ENCODE data around the gene AHSA1.

The AHSA1 gene

DNA sequence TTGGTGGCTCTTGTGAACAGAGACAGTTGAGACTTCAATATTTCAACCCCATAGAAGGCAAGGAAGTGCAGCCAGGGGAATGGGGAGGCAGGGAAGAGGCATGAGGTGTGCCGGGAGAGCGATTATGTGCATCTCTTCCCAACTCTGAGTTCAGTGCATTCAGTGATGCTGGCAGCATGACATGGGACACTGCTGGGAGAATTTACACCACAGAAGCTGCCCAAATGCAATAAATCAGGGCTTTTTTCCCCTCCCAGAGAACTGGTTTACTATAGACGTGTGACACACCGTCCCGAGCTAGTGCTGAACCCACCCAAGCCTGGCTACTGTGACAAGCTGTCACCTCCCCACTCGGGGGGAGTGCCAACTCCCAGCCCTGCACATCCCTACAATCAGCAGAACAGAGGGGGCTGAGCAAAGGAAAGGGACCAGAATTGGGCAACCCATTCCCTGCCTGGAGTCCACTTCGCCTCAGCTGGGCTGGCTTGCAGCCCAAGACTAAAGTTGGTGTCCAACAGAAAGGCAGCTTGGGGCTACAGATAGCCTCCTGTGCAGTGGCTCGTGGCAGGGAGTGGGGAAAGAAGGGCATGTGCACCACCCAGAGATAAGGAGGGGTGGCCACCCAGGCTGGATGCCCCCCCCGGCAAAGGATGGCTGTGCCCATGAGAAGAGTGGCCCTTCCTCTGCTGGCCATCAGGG is 16.7 kb downstream of the AHSA1 start:
- H3K4me3 ChIP-seq (ENCODE audit: low read length), result no peak overlapping the region
- H3K4me2 ChIP-seq (ENCODE audit: low read length), result no peak overlapping the region
- H3K9me3 ChIP-seq (replicated peaks; ENCODE audit: low read length), result no peaks in the 10 kb centered on the region
- peaks cover 2% of the 10 kb centered on the region for H3K36me3 ChIP-seq (ENCODE audit: insufficient read depth, low read length)
- no peak overlapping the region for H3K9ac ChIP-seq (ENCODE audit: low read depth, low read length)
- no peaks in the 10 kb centered on the region for H3K4me1 ChIP-seq (ENCODE audit: control insufficient read depth, insufficient read depth, low read length)
- H3K27me3 ChIP-seq (ENCODE audit: control insufficient read depth, insufficient read depth, low read length), result peaks cover 49% of the 10 kb centered on the region

DNA sequence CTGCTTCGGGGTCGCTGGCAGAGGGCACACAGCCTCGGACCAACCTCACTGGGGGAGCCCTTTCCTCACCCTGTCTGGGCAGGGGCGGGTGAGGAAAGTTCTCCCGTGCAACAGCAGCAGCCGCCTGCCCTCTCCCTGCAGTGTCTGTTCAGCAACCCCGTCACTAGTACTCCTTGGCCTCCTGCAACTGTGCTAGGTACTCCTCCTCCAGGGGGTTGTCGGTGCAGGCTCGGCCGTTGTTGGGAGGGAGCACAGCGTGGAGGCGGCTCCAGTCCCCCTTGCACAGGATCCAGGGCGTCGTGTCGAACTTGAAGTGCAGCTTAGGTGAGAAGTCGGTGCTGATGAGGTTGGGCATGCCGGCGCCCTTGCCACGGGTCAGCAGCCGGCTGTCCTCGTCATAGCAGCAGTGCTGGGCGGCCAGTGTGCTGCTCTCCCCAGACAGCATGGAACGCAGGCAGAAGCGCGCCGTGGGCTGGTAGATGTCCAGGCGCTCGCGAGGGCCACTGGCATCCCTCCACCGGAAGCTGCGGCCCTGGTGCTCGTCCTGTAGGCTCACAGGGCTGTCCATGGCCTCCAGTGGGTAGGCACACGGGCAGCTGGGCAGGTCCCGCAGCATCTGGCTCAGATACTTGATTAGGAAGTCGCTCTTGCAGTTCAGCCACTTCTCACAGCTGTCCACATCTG is 17.7 kb downstream of the AHSA1 start:
- no peak overlapping the region for H3K4me2 ChIP-seq (ENCODE audit: low read length)
- no peak overlapping the region for H3K4me3 ChIP-seq (ENCODE audit: low read length)
- no peak overlapping the region for H3K9ac ChIP-seq (ENCODE audit: low read depth, low read length)
- no peaks in the 10 kb centered on the region for H3K4me1 ChIP-seq (ENCODE audit: control insufficient read depth, insufficient read depth, low read length)
- no peaks in the 10 kb centered on the region for H3K9me3 ChIP-seq (replicated peaks; ENCODE audit: low read length)
- peaks cover 49% of the 10 kb centered on the region for H3K27me3 ChIP-seq (ENCODE audit: control insufficient read depth, insufficient read depth, low read length)
- no peaks in the 10 kb centered on the region for H3K36me3 ChIP-seq (ENCODE audit: insufficient read depth, low read length)

DNA sequence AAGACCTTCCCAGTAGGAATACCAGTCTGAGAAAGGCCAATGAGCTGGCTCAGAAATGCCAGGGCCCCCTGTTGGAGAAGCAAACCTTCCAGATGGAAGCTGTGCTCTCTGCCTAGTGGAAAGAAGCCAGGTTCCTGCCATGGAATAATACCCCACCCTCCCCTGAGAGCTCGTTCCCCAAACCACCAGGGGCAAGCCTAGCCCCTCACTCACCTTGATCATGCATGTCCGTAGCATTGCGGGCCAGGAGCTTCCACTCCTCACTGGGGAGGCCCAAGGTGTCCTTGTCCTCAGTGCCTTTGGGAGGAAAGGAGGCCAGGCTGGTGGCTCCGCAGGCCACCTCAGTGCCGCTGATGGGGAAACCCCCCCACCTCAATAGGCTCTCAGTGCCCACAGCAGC is 20.1 kb downstream of the AHSA1 start:
- H3K36me3 ChIP-seq (ENCODE audit: insufficient read depth, low read length), result no peaks in the 10 kb centered on the region
- no peaks in the 10 kb centered on the region for H3K9me3 ChIP-seq (replicated peaks; ENCODE audit: low read length)
- no peaks in the 10 kb centered on the region for H3K4me1 ChIP-seq (ENCODE audit: control insufficient read depth, insufficient read depth, low read length)
- no peak overlapping the region for H3K4me2 ChIP-seq (ENCODE audit: low read length)
- H3K4me3 ChIP-seq (ENCODE audit: low read length), result no peak overlapping the region
- H3K9ac ChIP-seq (ENCODE audit: low read depth, low read length), result no peak overlapping the region
- peaks cover 37% of the 10 kb centered on the region for H3K27me3 ChIP-seq (ENCODE audit: control insufficient read depth, insufficient read depth, low read length)

DNA sequence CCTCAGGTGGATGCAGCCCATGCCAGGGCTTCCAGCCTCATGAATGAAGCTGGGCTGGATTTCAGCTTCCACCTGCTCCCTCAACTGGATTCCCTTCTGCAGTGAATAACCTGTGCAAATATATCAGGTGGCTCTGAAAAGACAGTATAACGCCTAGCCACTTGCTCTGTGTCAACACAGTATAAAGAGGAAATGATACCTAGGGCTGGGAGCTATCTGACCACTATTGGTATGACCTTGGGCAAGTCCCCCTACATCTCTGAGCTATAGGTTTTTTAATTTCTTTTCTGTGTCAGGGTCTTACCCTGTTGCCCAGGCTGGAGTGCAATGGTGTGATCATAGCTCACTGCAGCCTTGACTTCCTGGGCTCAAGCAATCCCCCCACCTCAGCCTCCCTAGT is 20.9 kb downstream of the AHSA1 start:
- Histone ChIP-seq H3K27me3 (ENCODE audit: control insufficient read depth, insufficient read depth, low read length) (peaks cover 37% of the 10 kb centered on the region), H3K4me2 (ENCODE audit: low read length) (no peak overlapping the region), H3K4me3 (ENCODE audit: low read length) (no peak overlapping the region), H3K36me3 (ENCODE audit: insufficient read depth, low read length) (no peaks in the 10 kb centered on the region), H3K9ac (ENCODE audit: low read depth, low read length) (no peak overlapping the region), H3K4me1 (ENCODE audit: control insufficient read depth, insufficient read depth, low read length) (no peaks in the 10 kb centered on the region), H3K9me3 (replicated peaks; ENCODE audit: low read length) (no peaks in the 10 kb centered on the region)

- H3K4me1 ChIP-seq (ENCODE audit: control insufficient read depth, insufficient read depth, low read length), result no peaks in the 10 kb centered on the region
- H3K27me3 ChIP-seq (ENCODE audit: control insufficient read depth, insufficient read depth, low read length), result peaks cover 11% of the 10 kb centered on the region
- H3K4me3 ChIP-seq (ENCODE audit: low read length), result no peak overlapping the region
- H3K36me3 ChIP-seq (ENCODE audit: insufficient read depth, low read length), result no peaks in the 10 kb centered on the region
- no peaks in the 10 kb centered on the region for H3K9me3 ChIP-seq (replicated peaks; ENCODE audit: low read length)
- H3K9ac ChIP-seq (ENCODE audit: low read depth, low read length), result no peak overlapping the region
- H3K4me2 ChIP-seq (ENCODE audit: low read length), result no peak overlapping the region
These were observed 24.5 kb downstream of the AHSA1 start for GRCh38 chr14:77482422-77482821.

GRCh38 chr14:77485256-77485655 is 27.4 kb downstream of the AHSA1 start:
- no peaks in the 10 kb centered on the region for H3K4me1 ChIP-seq (ENCODE audit: control insufficient read depth, insufficient read depth, low read length)
- H3K4me3 ChIP-seq (ENCODE audit: low read length), result no peak overlapping the region
- H3K4me2 ChIP-seq (ENCODE audit: low read length), result no peak overlapping the region
- no peak overlapping the region for H3K9ac ChIP-seq (ENCODE audit: low read depth, low read length)
- H3K36me3 ChIP-seq (ENCODE audit: insufficient read depth, low read length), result no peaks in the 10 kb centered on the region
- H3K9me3 ChIP-seq (replicated peaks; ENCODE audit: low read length), result no peaks in the 10 kb centered on the region
- no peaks in the 10 kb centered on the region for H3K27me3 ChIP-seq (ENCODE audit: control insufficient read depth, insufficient read depth, low read length)

- H3K9ac ChIP-seq (ENCODE audit: low read depth, low read length), result no peak overlapping the region
- no peaks in the 10 kb centered on the region for H3K4me1 ChIP-seq (ENCODE audit: control insufficient read depth, insufficient read depth, low read length)
- no peaks in the 10 kb centered on the region for H3K9me3 ChIP-seq (replicated peaks; ENCODE audit: low read length)
- H3K27me3 ChIP-seq (ENCODE audit: control insufficient read depth, insufficient read depth, low read length), result no peaks in the 10 kb centered on the region
- H3K36me3 ChIP-seq (ENCODE audit: insufficient read depth, low read length), result no peaks in the 10 kb centered on the region
- no peak overlapping the region for H3K4me3 ChIP-seq (ENCODE audit: low read length)
- no peak overlapping the region for H3K4me2 ChIP-seq (ENCODE audit: low read length)
These were observed 28.2 kb downstream of the AHSA1 start for GRCh38 chr14:77485901-77486678.

DNA sequence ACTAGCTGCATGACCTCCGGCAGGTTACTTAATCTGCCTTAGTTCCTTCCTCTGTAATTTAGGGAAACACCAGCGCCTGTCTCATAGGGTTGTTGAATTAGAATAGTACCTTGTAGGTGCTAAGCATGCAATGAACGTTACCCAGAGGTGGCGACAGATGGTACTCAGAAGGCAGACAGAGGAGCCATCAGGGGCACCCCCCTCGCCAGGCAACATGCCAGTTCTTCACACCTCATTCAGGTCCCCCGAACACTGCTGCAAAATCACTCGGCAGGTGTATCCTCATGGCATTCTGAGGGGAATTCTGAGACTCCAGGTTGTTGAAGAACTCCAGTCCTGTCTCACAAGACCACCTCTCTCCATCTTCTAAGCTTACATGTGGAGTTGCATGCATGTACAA is 30.7 kb downstream of the AHSA1 start:
- Histone ChIP-seq H3K27me3 (ENCODE audit: control insufficient read depth, insufficient read depth, low read length) (no peaks in the 10 kb centered on the region), H3K9me3 (replicated peaks; ENCODE audit: low read length) (no peaks in the 10 kb centered on the region), H3K4me3 (ENCODE audit: low read length) (no peak overlapping the region), H3K4me2 (ENCODE audit: low read length) (no peak overlapping the region), H3K36me3 (ENCODE audit: insufficient read depth, low read length) (no peaks in the 10 kb centered on the region), H3K9ac (ENCODE audit: low read depth, low read length) (no peak overlapping the region), H3K4me1 (ENCODE audit: control insufficient read depth, insufficient read depth, low read length) (no peaks in the 10 kb centered on the region)

DNA sequence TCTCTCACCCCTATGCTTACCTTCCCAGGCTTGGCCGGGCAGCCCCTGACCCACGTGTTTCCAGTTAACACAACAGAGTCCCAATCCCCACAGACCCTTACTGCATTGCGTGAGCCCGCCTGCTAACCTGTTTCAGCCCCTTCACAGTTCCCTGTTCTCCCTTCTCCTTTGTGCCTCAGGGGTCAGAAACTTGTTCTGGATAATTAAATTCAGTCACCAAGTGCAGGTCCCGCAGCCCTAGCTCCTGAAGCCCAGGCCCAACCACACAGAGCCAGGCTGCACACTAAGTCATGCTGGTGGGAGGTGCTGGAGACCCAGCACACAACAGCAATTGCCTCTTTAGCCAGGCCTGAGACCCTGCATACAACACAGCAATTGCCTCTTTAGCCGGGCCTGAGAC is 31.1 kb downstream of the AHSA1 start:
- Histone ChIP-seq H3K9me3 (replicated peaks; ENCODE audit: low read length) (no peaks in the 10 kb centered on the region), H3K4me3 (ENCODE audit: low read length) (no peak overlapping the region), H3K4me2 (ENCODE audit: low read length) (no peak overlapping the region), H3K27me3 (ENCODE audit: control insufficient read depth, insufficient read depth, low read length) (no peaks in the 10 kb centered on the region), H3K36me3 (ENCODE audit: insufficient read depth, low read length) (no peaks in the 10 kb centered on the region), H3K4me1 (ENCODE audit: control insufficient read depth, insufficient read depth, low read length) (no peaks in the 10 kb centered on the region), H3K9ac (ENCODE audit: low read depth, low read length) (no peak overlapping the region)

GRCh38 chr14:77490347-77490986 is 32.6 kb downstream of the AHSA1 start:
- Histone ChIP-seq H3K4me3 (ENCODE audit: low read length) (no peak overlapping the region), H3K4me2 (ENCODE audit: low read length) (no peak overlapping the region), H3K27me3 (ENCODE audit: control insufficient read depth, insufficient read depth, low read length) (no peaks in the 10 kb centered on the region), H3K9me3 (replicated peaks; ENCODE audit: low read length) (no peaks in the 10 kb centered on the region), H3K4me1 (ENCODE audit: control insufficient read depth, insufficient read depth, low read length) (no peaks in the 10 kb centered on the region), H3K9ac (ENCODE audit: low read depth, low read length) (no peak overlapping the region), H3K36me3 (ENCODE audit: insufficient read depth, low read length) (no peaks in the 10 kb centered on the region)

DNA sequence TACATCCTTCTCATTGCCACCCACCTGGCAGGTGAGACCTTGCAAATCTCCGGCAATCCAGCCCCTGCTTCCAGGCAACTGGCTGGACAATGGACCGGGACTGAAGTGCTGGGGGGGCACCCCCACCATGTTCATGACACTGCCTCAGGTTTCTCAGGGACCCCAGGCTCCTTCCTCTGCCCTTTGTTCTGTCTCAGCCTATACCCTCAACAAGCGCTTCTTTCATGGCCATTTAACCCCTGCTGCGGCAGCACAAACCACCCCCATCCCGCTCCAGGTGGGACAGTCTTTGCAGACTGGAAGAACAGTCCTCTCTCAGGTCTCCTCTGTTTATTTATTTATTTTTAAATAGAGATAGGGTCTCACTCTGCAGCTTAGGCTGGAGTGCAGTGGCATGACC is 33.2 kb downstream of the AHSA1 start:
- Histone ChIP-seq H3K4me3 (ENCODE audit: low read length) (no peak overlapping the region), H3K9ac (ENCODE audit: low read depth, low read length) (no peak overlapping the region), H3K9me3 (replicated peaks; ENCODE audit: low read length) (no peaks in the 10 kb centered on the region)

More for the DNA sequence above, 33.2 kb downstream of the AHSA1 start:
- Histone ChIP-seq H3K4me2 (ENCODE audit: low read length) (no peak overlapping the region), H3K36me3 (ENCODE audit: insufficient read depth, low read length) (no peaks in the 10 kb centered on the region), H3K27me3 (ENCODE audit: control insufficient read depth, insufficient read depth, low read length) (no peaks in the 10 kb centered on the region), H3K4me1 (ENCODE audit: control insufficient read depth, insufficient read depth, low read length) (no peaks in the 10 kb centered on the region)

Data from skeletal muscle satellite cell (primary cell).